Activated T-helper 1 cell treated with Interleukin-2 at 50 U/mL for 16 hours (primary cell): Measurements from ENCODE around the gene XIRP1.
"Not testable (repeated sequence)": the region's sequence is repeated elsewhere in the genome, so short reads cannot be mapped to it uniquely, and the experiment has no call there.

Experiments used
- DNase-seq: peaks from one replicate; pipeline ENCODE4 v3.0.0-alpha.2; 2020; ENCODE audit warnings: low read depth

Gene XIRP1

DNA sequence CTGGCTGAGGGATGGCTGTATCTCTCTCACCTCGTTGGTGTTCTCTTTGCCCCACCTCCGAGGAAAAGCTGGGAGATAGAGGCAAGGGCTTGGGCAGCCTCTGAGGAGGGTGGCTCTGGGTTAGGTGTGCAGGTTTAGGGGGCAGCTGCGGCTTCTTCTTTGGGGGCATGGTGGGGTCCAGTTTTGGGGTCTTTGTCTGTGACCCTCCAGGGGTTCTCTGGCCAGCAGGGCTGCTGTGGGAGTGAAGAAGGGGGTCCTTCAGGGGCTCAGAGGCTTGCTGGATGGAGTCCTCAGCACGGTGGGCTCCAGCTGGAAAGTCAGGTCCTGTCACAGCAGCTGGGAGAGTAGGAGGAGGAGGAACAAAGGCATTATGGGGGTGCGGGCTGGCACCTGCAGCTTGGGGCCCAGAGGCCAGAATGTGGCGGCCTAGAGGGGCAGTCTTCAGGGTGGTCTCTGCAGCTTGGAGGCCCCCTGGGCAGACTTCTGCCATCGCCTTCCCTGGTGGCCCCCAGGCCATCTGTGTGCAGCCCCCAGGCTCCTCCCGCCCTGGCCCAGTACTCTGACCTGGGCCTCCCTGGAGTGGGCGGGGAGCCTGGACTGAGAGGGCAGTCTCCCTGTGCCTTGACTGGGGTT is 7.0 kb downstream of the XIRP1 start:
- no peak for DNase-seq

DNA sequence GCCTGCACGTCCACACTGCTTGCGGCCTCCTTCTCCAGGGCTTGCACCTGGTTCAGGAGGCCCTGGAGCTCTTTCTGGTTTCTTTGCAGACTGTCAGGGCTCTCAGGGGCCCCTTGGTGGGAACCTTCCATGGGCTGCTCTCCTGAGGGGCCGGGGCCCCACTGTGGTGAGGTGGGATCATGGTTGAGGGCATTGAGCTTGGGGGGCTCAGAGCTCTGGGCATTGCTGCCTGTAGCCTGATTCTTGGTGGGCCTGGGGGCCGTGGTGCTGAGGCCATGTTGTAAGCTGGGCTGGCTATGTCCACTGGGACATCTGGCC is 7.5 kb downstream of the XIRP1 start:
- DNase-seq: no peak

- DNase-seq: no peak
Measured at GRCh38 chr3:39184081-39184967, 8.1 kb downstream of the XIRP1 start.

GRCh38 chr3:39183211-39184080 is 8.9 kb downstream of the XIRP1 start:
- no peak for DNase-seq

- no peak for DNase-seq
Measured at GRCh38 chr3:39181408-39182335, 10.7 kb downstream of the XIRP1 start.

DNA sequence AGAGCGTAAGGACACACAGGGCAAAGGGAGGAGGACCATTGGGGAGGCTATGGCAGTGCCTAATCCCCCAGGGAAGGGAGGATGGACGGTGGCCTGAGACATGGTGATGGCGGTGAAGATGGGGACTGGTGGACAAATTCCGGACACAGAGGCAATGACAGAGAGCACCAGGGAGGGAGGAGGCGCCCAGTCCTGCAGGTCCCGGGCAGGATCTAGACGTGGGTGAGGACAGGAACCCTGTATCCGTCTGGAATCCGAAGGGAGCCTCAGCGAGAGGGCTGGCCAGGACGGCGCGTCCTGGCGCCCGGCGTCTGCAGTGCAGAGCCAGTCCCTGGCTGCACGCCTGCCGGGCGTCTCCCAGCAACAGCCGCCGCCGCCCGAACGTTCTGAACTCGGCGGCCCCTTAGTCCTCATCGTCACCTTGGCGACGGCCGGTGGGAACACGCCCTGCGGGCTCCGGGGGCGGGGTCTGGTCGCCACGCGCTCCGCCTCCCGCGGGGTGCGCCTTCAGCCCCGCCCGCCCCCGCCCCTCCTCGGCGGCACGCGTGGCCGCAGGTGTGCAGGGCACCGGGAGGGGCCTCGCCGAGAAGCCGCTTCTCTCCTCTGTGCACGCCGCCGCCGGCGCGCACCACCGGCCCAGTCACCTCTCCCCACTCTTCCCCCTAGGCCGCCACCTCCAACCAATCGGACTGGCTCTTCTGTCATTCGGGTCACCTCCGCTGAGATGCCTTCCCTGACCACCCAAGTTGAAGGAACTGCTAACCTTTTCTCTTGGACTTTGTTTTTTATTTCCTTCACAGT is 11.6 kb downstream of the XIRP1 start:
- peak; percentile 90 for DNase-seq

GRCh38 chr3:39180183-39180545 is 12.2 kb downstream of the XIRP1 start:
- DNase-seq: no peak

- no peak for DNase-seq
Measured at GRCh38 chr3:39178553-39178952, 13.8 kb downstream of the XIRP1 start.

DNA sequence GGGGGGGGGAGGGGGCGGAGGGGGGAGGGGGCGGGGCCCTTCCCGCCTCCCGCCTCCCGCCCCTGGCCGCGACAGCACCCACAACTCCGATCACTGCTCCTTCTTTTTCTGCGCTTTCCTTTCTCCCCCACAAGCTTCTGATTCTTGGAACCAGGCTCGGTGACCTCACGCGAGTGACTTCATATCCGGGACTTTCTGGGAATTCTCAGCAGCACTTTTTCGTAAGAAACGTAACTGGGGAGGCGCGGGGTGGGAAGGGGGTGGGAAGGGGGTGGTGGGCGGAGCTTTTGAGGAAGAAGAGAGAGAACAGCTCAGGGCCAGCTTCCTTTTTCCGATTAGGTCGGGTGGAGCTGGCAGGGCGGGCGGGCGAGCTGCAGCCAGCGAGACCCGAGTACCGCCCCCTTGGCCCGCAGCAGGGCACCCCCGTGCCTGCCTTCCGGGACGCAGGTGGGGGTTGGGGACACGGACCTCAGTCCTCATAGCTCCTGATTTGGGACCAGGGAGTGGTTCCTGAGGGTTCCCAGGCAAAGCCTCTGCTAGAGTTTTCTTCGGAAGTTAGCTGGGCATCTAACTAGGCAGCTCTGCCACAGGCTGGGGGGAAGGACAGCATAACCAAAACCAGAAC is 14.6 kb downstream of the XIRP1 start:
- peak; percentile 60 for DNase-seq

DNA sequence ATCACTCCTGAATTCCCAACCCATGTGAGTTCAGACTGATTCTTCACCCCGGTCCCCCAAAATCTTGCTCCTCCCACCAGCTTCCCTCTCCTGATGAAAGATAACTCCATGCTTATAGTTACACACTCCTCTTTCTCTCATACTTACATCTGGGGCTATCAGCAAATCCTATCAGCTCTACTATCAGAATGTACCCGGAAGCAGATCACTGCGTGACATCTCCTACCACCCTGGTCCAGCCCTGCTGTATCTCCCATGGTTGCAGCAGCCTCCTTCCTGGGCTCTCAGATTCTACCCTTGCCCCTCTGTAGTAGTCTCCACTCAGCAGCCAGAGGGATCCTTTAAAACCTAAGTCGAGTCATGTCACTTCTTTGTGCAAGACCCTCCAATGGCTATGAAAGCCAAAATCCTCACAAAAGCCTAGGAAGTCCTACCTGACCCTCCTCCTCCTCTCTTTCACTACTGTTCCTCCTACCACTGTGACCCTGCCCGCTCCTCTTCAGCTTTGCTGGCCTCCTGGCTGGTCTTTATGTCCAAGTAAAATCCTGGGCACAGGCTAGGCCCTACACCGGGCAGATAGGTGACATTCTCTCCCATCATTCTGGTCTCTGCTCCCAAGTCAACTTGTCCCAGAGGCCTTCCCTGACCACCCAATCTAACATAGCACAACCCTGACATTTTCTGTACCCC is 16.2 kb downstream of the XIRP1 start:
- no peak for DNase-seq

DNA sequence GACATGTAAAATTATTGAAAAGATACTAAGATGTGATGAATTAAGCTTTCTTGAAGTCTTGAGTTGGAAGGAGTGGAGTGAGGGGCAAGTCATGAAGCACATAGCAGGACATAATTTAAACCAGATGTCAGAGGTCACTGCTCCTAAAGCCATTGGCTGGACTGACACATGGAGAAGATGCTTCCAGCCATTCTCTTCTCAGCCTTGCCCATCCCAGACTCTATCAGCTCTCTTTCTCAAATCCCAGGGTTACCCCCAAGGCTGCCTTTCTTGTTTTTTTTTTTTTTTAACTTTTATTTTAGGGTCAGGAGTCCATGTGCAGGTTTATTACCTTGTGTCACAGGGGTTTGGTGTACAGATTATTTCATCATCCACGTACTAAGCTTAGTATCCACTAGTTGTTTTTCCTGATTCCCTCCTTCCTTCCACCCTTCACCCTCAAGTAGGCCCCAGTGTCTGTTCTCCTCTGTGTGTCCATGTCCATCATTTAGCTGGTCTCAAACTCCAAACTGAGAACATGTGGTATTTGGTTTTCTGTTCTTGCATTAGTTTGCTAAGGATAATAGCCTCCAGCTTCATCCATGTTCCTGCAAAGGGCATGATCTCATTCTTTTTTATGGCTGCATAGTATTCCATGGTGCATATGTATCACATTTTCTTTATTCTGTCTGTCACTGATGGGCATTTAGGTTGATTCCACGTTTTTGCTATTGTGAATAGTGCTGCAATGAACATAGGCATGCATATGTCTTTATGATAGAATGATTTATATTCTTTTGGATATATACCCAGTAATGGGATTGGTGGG is 18.9 kb downstream of the XIRP1 start:
- no peak for DNase-seq

GRCh38 chr3:39171860-39172259 is 20.5 kb downstream of the XIRP1 start:
- no peak for DNase-seq

- DNase-seq: not testable (repeated sequence)
Measured at GRCh38 chr3:39170877-39171276, 21.5 kb downstream of the XIRP1 start.

- DNase-seq: no peak
Measured at GRCh38 chr3:39170461-39170860, 21.9 kb downstream of the XIRP1 start.

GRCh38 chr3:39169712-39170111 is 22.7 kb downstream of the XIRP1 start:
- DNase-seq: no peak

DNA sequence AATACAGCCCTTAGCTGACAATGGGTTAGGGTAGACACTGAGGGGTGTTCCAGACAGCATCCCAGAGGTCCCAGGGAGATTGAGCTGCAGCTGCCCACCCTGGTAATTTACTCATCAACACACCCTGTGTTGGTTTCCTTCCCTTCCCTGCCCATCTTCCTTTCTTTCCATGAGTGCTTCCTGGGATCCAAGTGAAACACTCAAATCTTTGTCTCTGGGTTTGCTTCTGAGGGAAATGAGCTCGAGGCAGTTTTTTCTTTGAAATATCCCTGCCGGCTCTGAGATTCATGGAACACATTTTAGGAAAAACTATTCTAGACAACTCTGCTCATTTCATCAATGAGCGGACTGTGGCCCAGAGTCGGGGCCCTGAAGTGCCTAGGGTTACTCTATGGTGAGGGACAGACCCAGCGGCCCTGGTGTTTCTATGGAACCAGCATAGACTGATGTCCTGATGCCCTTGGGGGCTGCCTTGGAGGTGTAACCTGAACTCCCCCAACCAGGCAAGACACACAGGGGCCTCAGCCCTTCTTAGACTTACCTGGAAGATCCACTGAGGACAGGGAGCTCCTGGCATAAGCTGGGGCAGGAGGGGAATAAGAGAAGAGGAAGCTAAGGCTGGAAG is 24.1 kb downstream of the XIRP1 start:
- no peak for DNase-seq

DNA sequence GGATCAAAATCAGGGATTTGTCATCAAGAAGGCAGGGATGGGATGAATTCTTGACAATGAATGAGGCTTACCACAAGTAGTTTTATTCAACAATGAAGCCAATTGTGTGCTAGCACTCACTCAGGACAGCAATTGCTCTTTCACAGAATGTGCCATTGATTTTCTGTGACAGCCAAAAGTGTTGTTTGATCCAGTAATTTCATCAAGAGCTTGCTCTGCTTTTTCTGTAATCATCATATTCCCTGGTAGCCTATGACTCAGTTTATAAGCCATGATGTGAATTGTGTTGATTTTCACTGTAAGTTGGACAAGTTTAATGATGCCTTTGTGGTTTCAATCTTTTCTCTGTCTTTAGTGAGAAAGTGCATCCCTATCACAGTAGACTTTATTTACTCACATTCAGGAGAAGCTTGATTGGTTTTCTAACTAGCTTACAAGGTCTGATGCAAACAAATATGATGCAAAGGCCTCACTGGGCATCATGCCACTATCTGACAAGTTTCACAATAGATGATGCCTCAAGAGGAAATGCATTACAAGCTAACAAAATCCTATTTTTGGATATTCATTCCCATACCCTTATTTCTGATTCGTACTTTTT is 25.4 kb downstream of the XIRP1 start:
- DNase-seq: no peak

- DNase-seq: no peak
Measured at GRCh38 chr3:39166134-39166710, 26.2 kb downstream of the XIRP1 start.
